Cardiac muscle cell (in vitro differentiated cells and primary cell): ENCODE measurements around the gene VWF. TPM values are rescaled to one million over a fixed set of nuclear protein-coding genes. Genes with fewer than 3 reads are reported as not detected.

Experiments
- DNase-seq, 2 donors: peaks; one replicate each; pipeline versions ENCODE4 v3.0.0 to v3.0.0-alpha.2; 2010 to 2017; ENCODE audit warnings: low read depth in 1 of 2, low spot score in 1 of 2
- H3K27ac ChIP-seq: fragments of 200-600 bp; sonication (generic); 2 replicates; pipeline ENCODE4 v1.5.1; 2016
- H3K27me3 ChIP-seq: fragments of 200-600 bp; sonication (generic); 2 replicates; pipeline ENCODE4 v1.6.0; 2016; ENCODE audit warnings: control low read depth
- H3K36me3 ChIP-seq: fragments of 200-600 bp; sonication (generic); 2 replicates; pipeline ENCODE4 v1.5.1; 2016; ENCODE audit warnings: control low read depth
- H3K4me1 ChIP-seq: fragments of 200-600 bp; sonication (generic); 2 replicates; pipeline ENCODE4 v1.8.1; 2017; ENCODE audit warnings: low read depth, mild to moderate bottlenecking, mixed run types
- H3K4me3 ChIP-seq: fragments of 200-600 bp; sonication (generic); 2 replicates; pipeline ENCODE4 v1.5.1; 2016; ENCODE audit warnings: mild to moderate bottlenecking
- H3K9me3 ChIP-seq: fragments of 200-600 bp; sonication (generic); 2 replicates; pipeline ENCODE4 v1.5.1; 2017; ENCODE audit warnings: low read depth, mild to moderate bottlenecking, control low read depth
- CTCF ChIP-seq: IDR thresholded peaks from 2 replicates; pipeline ENCODE4 v1.5.1; 2012; ENCODE audit warnings: low read depth, mild to moderate bottlenecking, low read length
- polyA plus RNA-seq: library from polyadenylated mRNA; unstranded; fragments of >200 nt; fragmentation: Nextera tagmentation; extraction: Ambion mirVana; gene quantifications from 2 replicates; pipeline ENCODE4 v1.2.1, GENCODE V29; 2016
- total RNA-seq: library from RNA; depleted of rRNA; stranded (reverse); fragments of >200 nt; gene quantifications from 2 replicates; pipeline ENCODE4 v1.2.3, GENCODE V29; 2016

VWF gene
- total and polyA plus RNA-seq, 2 experiments from 2014 or later = 0.03 TPM; not detected in 1

- Histone ChIP-seq H3K27me3 (no peaks in the 10 kb centered on the region), H3K36me3 (no peaks in the 10 kb centered on the region), H3K27ac (no peak overlapping the region), H3K4me3 (no peak overlapping the region), H3K9me3 (no peaks in the 10 kb centered on the region), H3K4me1 (no peaks in the 10 kb centered on the region)
- no peak for DNase-seq
- TF ChIP-seq CTCF = no peak
Observed at GRCh38 chr12:6073426-6073825, 51.0 kb downstream of the VWF start.

- H3K27ac ChIP-seq = no peak overlapping the region
- peak in 1 of 2 donors; percentile 92 for DNase-seq
- no peaks in the 10 kb centered on the region for H3K36me3 ChIP-seq
- H3K9me3 ChIP-seq = no peaks in the 10 kb centered on the region
- H3K4me1 ChIP-seq = no peaks in the 10 kb centered on the region
- H3K4me3 ChIP-seq = no peak overlapping the region
- TF ChIP-seq CTCF = peak; percentile 56
- H3K27me3 ChIP-seq = no peaks in the 10 kb centered on the region
Observed at GRCh38 chr12:6072302-6072752, 52.1 kb downstream of the VWF start.

GRCh38 chr12:6071589-6071988 is 52.9 kb downstream of the VWF start:
- DNase-seq = no peak
- Histone ChIP-seq H3K9me3 (no peaks in the 10 kb centered on the region), H3K27ac (no peak overlapping the region), H3K4me1 (no peaks in the 10 kb centered on the region), H3K27me3 (no peaks in the 10 kb centered on the region), H3K36me3 (no peaks in the 10 kb centered on the region), H3K4me3 (no peak overlapping the region)
- no peak for TF ChIP-seq CTCF

- Histone ChIP-seq H3K4me1 (no peaks in the 10 kb centered on the region), H3K9me3 (no peaks in the 10 kb centered on the region), H3K4me3 (no peak overlapping the region), H3K36me3 (no peaks in the 10 kb centered on the region), H3K27ac (no peak overlapping the region), H3K27me3 (no peaks in the 10 kb centered on the region)
- TF ChIP-seq CTCF = no peak
- no peak for DNase-seq
Observed at GRCh38 chr12:6070472-6071257, 53.8 kb downstream of the VWF start.

- Histone ChIP-seq H3K4me1 (no peaks in the 10 kb centered on the region), H3K27me3 (no peaks in the 10 kb centered on the region), H3K36me3 (no peaks in the 10 kb centered on the region), H3K9me3 (no peaks in the 10 kb centered on the region), H3K27ac (no peak overlapping the region), H3K4me3 (no peak overlapping the region)
- no peak for TF ChIP-seq CTCF
- DNase-seq = peak in 1 of 2 donors; percentile 86
Observed at GRCh38 chr12:6069437-6070093, 54.9 kb downstream of the VWF start.
